GM18508 (cell line): ENCODE measurements around the gene OSBPL6.
"Not testable (repeated sequence)": the region's sequence is repeated elsewhere in the genome, so short reads cannot be mapped to it uniquely, and the experiment has no call there.

Experiments
- ATAC-seq: cut with Tn5 transposase; IDR thresholded peaks from one replicate; pipeline ENCODE4 v1.9.1; 2021; ENCODE audit warnings: moderate number of reproducible peaks; ENCODE audit not compliant: insufficient read depth, unreplicated experiment

The OSBPL6 gene

GRCh38 chr2:178418426-178418825, 224.1 kb downstream of the OSBPL6 start:
- ATAC-seq: no peak

GRCh38 chr2:178419123-178419522, 224.8 kb downstream of the OSBPL6 start:
- no peak for ATAC-seq

DNA sequence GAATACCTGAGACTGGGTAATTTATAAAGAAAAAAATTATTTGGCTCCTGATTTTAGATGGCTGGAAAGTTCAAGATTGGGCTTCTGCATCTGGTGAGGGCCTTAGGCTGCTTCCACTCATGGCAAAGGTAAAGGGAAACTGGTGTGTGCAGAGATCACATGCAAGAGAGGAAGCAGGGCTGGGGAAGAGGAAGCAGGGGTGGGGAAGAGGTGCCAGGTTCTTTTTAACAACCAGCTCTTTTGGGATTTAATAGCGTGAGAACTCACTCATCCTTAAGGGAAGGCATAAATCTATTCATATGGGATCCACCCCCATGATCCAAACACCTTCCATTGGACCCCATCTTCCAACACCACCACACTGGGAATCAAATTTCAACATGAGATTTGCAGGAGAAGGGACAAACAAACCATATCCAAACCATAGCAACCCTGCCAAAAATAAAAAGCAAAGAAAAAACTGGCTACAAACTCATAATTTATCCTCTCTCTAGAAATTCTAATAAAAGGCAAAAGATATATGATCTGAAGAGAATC, 226.2 kb downstream of the OSBPL6 start:
- no peak for ATAC-seq

DNA sequence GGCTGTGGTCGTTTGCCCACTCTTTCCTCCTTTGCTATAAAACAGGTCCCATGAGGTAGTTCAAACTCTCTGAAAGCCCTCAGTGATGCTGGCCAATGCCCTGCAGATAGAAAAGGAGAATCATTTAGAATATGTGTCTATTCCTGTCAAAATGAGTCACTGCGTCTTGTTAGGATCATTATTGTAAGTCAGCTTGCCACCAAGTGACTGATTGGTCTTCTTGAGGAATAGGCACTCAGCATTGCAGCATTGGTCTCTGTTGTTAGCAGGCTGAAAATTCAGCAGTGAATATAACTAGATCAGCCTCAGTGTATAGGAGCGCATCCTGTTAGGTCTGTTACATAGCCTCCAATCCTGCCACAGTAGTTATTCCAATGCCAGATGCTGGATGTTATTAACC, 227.8 kb downstream of the OSBPL6 start:
- no peak for ATAC-seq

- not testable (repeated sequence) for ATAC-seq
Measured at GRCh38 chr2:178423746-178424145, 229.4 kb downstream of the OSBPL6 start.

DNA sequence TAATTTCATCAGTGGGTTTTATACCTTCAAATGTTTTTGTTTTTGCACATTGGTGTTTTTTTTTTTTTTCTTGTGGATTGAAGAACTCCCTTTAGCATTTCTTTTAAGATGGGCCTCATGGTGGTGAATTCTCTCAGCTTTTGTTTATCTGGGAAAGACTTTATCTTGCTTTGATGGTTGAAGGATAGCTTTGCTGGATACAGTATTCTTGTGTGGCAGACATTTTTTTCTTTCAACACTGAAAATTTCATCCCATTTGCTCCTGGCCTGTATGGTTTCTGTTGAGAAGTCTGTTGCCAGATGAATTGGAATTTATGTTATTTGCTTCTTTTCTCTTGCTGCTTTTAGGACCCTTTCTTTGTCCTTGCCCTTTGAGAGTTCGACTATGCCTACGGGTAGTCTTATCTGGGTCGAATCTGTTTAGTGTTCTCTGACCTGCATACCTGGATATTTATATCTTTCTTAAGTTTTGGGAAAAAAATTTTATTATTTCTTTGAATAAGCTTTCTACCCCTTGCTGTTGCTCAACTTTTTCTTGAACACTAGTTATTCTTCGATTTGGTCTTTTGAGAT, 231.0 kb downstream of the OSBPL6 start:
- no peak for ATAC-seq

- ATAC-seq: no peak
Measured at GRCh38 chr2:178426388-178426787, 232.1 kb downstream of the OSBPL6 start.

DNA sequence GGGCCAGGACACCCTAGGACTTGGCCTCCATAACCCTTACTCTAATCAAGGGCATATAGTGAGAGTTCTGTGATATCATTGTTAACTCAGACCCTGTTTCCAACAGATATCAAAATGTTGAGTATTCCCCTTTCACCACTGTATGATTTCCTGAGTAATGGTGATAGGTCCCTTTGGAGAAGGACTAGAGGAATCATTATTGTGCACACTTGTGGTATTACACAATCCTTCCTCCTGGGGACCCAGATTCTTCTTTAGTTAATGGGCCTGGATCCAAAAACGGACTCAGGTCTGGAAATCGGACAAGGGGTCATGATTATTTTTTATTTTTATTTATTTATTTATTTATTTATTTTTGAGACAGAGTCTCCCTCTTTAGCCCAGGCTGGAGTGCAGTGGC, 233.1 kb downstream of the OSBPL6 start:
- no peak for ATAC-seq

- no peak for ATAC-seq
Measured at GRCh38 chr2:178428396-178428806, 234.1 kb downstream of the OSBPL6 start.

GRCh38 chr2:178429336-178429735, 235.0 kb downstream of the OSBPL6 start:
- no peak for ATAC-seq

DNA sequence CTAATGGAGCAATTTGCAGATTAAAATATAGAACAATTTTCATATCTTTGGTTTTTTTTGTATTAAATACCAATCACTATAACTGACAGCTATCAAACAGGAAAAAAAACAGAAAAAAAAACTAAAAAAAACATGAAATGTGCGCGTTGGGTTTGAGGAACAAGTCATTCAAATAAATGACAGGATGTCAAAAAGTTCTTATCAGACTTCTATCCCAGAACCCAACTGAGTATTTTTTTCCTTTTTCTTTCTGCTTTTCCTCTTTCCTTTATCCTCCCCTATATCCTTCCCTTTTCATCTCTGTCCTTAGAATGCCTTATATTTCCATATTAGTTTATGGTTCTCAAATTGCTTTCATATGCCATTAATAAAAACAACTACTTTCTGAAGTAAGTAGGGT, 242.3 kb downstream of the OSBPL6 start:
- ATAC-seq: no peak

- ATAC-seq: no peak
Measured at GRCh38 chr2:178441426-178441825, 247.1 kb downstream of the OSBPL6 start.

DNA sequence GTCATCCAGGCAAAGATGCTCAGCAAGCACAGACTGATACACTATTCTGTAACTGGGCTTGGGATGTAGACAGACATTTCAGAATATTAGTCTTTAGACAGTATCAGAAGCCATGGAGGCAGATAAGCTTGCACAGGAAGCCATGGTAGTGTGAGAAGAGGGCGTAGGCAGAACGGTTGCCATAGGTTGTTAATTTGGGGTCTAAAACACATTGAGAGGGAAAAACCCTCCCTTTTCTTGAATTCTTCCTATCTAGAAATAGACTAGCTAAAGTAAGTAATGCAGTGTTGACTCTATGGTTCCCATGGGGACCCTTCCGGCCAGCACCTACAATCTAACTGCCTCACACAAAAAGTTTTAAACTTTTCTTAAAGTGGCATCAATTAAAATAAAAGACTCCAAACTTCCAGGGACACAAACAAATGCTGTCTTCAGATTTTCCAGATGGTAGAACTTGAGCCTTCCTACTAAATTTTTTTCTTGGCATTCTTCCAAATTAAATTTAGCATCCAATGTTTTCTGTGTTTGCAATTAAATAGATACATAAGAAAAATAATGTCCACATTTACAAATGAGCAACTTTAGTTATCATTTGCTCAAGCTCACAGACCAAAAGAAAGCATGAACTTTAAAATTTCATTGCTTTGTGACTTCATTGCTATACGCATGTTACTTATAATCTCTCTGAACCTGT, 254.8 kb downstream of the OSBPL6 start:
- ATAC-seq: no peak

- peak; percentile 11 for ATAC-seq
Measured at GRCh38 chr2:178449700-178450523, 255.6 kb downstream of the OSBPL6 start.

GRCh38 chr2:178450524-178450773, 256.1 kb downstream of the OSBPL6 start:
- peak; percentile 32 for ATAC-seq

DNA sequence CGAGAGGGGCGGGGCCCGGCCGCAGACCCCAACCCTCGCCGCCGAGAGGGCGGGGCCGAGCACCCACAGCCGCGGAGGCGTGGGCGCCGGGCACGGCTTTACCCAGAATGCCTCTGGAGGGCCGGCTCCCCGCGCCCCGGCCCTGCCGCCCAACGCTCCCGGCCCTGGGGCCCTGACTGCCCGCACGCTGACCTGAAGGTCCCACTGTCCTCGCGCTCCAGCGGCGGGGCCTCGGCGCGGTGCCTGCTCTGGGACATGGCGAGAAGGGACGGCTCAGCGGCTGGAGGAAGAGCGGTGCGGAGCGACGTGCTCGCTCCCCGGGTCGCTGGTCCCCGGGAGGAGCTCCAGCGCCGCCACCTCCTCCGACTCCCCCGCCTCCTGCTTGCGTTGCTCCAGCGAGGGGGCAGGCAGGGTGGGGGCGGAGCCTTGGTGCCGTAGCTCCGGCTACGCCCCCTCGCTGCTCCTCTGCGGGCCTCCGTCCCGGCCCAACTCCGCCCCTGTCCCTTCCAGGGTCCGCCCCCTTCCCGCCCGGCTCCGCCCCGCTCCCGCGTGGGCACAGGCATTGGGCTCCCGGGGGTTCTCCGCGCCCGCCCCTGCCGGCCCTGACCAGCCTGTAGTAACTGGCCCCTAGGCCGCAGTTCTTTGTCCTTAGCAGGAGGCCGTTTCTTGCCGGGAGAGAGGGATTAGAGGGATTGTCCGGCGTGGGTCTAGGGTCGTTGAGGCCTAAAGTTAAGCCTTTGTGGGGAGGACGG, 256.6 kb downstream of the OSBPL6 start, which contains the start of the genes PJVK and PRKRA:
Gene PJVK, plus strand, starts transcription at position 605 of the 752 bp plus-strand sequence. CDS start 2,032 bp downstream, outside the sequence.
Gene PRKRA, minus strand, starts transcription at position 402 of the 752 bp plus-strand sequence. Its CDS starts 145 bp downstream, at position 257.
- ATAC-seq: peak; percentile 54

DNA sequence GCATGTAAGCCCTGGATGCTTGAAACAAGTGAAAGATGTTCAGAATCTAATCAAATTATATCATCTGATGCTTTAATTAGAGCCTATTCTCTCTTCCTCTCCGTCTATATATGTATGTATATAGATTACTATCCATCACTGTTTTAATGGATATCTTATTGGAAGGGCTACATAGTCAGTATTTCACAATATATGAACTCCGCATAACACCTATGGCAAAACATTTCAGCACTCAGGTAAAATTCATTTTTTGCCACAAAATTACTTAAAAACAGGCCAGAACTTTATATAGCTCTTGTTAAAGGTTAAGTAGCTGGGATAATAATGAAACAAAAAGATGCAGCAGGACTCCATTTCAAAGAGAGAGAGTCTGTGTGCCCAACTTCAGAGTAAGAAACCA, 258.0 kb downstream of the OSBPL6 start:
- no peak for ATAC-seq
